ENCODE data around the gene TACSTD2. TPM values are rescaled to one million over a fixed set of nuclear protein-coding genes. Genes with fewer than 3 reads are reported as not detected.

The TACSTD2 gene
- total RNA-seq, 1 experiment from 2014 or later = 1.2 TPM

GRCh38 chr1:58555393-58555792 is 21.7 kb downstream of the TACSTD2 start:
- WGBS (ENCODE audit: extremely low coverage, insufficient read length, low lambda C conversion rate) = no CpG with 5 or more reads among the region's 1 CpG
- Histone ChIP-seq H4K8ac (replicated peaks; ENCODE audit: insufficient read length, low read depth, low read length) (no peak overlapping the region), H2BK5ac (ENCODE audit: insufficient read length, low read length) (no peak overlapping the region), H3K27ac (ENCODE audit: insufficient read length, low read depth, low read length) (no peak overlapping the region), H3K4me1 (ENCODE audit: insufficient read depth, low read length) (no peaks in the 10 kb centered on the region), H4K91ac (ENCODE audit: insufficient read length, low read depth, low read length) (no peak overlapping the region), H3T11ph (ENCODE audit: low read length) (no peak overlapping the region), H3K9ac (ENCODE audit: extremely low read depth, insufficient read length, low read length) (no peak overlapping the region), H3K4me2 (ENCODE audit: insufficient read depth, insufficient read length, low read length) (no peak overlapping the region), H3K79me1 (ENCODE audit: insufficient read depth, low read depth, low read length, poor library complexity, severe bottlenecking) (no peaks in the 10 kb centered on the region), H2AK5ac (ENCODE audit: insufficient read length, low read length) (no peak overlapping the region), H3K56ac (ENCODE audit: insufficient read length, low read depth, low read length) (no peak overlapping the region), H2BK15ac (ENCODE audit: low read depth, low read length) (no peak overlapping the region), H2BK12ac (ENCODE audit: insufficient read length, low read depth, low read length) (no peak overlapping the region), H2BK120ac (ENCODE audit: low read depth, low read length, poor library complexity, severe bottlenecking) (no peak overlapping the region), H2AFZ (ENCODE audit: low read length) (no peak overlapping the region), H3K79me2 (ENCODE audit: insufficient read depth, low read length) (no peaks in the 10 kb centered on the region), H3K9me3 (ENCODE audit: control insufficient read depth, low read depth, low read length) (no peaks in the 10 kb centered on the region), H4K20me1 (ENCODE audit: control insufficient read depth, insufficient read depth, insufficient read length) (no peaks in the 10 kb centered on the region), H4K5ac (ENCODE audit: insufficient read length, low read depth, low read length) (no peak overlapping the region), H3K14ac (ENCODE audit: insufficient read depth, low read length) (no peak overlapping the region), H3K27me3 (ENCODE audit: insufficient read depth, low read length) (no peaks in the 10 kb centered on the region), H3K23me2 (ENCODE audit: insufficient read length, low read depth, low read length, poor library complexity, severe bottlenecking) (no peaks in the 10 kb centered on the region), H3K23ac (ENCODE audit: insufficient read length, low read depth, low read length) (no peak overlapping the region), H3K18ac (ENCODE audit: insufficient read length, low read depth, low read length) (no peak overlapping the region), H3K4ac (ENCODE audit: low read depth, low read length) (no peak overlapping the region), H2BK20ac (ENCODE audit: low read depth, low read length, poor library complexity, severe bottlenecking) (no peak overlapping the region)
- Mint-ChIP-seq H3K9me3 (no peaks in the 10 kb centered on the region; a peak in 2 of 5 replicates), H3K4me3 (no peak overlapping the region), H3K27me3 (ENCODE audit: low read depth) (no peaks in the 10 kb centered on the region), H3K4me1 (peaks cover 0 to 3% of the 10 kb centered on the region in 2 experiments; a peak in 1 of 4 replicates), H3K27ac (no peak overlapping the region), H3K36me3 (ENCODE audit: insufficient read depth in 1 of 3, low read depth in 3 of 3) (no peaks in the 10 kb centered on the region)
- DNase-seq = no peak
- TF ChIP-seq CTCF (conservative IDR thresholded peaks at IDR 0.05) = peak; percentile 22; the same call in 1 of the 3 replicates
